Measurements from ENCODE around the gene RSPO3.

RSPO3 gene

DNA sequence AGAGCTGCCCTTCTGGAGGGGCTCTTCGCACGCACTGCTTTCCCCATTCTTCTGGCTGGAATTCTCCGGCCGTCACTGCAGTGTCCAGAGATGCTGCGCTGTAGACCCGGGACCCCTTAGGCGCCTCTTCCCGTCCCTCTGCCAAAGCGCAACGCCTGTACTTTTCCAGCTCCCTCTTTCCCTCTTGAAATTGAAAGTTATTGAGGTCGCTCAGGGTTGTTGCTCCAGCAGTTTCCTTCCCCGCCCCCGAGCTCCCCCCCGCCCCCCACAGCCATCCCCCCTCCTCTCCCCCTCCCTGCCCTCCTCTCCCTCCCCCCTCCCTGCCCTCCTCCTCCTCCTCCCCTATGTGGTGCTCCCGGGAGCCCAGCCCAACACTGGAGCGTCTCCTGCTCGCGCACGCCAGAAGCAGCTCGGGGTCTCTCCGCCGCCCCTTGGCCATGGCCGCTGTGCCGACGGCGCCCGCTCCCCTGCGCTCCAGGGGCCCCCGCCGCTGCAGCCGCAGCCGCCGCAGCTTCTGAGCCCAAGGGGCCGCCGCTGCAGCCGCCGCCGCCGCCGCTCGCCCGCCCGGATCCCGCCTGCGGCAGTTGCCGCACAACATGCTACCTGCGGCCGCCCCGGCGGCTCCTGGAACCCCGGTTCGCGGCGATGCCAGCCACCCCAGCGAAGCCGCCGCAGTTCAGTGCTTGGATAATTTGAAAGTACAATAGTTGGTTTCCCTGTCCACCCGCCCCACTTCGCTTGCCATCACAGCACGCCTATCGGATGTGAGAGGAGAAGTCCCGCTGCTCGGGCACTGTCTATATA is at the start of gene RSPO3:
RSPO3 (plus strand) TSS at position 374 of the 804 bp plus-strand sequence. CDS start 522 bp downstream, outside the sequence.
- no peak within 1 kb of the TSS for H3K27ac ChIP-seq
- TF ChIP-seq ZFX (IDR thresholded peaks at IDR 0.05; ENCODE audit: borderline replicate concordance): no peak
- TF ChIP-seq, protein P1, sequence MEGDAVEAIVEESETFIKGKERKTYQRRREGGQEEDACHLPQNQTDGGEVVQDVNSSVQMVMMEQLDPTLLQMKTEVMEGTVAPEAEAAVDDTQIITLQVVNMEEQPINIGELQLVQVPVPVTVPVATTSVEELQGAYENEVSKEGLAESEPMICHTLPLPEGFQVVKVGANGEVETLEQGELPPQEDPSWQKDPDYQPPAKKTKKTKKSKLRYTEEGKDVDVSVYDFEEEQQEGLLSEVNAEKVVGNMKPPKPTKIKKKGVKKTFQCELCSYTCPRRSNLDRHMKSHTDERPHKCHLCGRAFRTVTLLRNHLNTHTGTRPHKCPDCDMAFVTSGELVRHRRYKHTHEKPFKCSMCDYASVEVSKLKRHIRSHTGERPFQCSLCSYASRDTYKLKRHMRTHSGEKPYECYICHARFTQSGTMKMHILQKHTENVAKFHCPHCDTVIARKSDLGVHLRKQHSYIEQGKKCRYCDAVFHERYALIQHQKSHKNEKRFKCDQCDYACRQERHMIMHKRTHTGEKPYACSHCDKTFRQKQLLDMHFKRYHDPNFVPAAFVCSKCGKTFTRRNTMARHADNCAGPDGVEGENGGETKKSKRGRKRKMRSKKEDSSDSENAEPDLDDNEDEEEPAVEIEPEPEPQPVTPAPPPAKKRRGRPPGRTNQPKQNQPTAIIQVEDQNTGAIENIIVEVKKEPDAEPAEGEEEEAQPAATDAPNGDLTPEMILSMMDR (IDR thresholded peaks at IDR 0.05): peak; percentile 16; the same call in 1 of the 2 replicates

GRCh38 chr6:127069659-127070279 is 48.7 kb upstream of the RSPO3 start:
- TF ChIP-seq ZFX (IDR thresholded peaks at IDR 0.05; ENCODE audit: borderline replicate concordance): no peak
- TF ChIP-seq, protein P1 (IDR thresholded peaks at IDR 0.05): peak; percentile 70
- H3K27ac ChIP-seq: no peak overlapping the region

- no peak overlapping the region for H3K27ac ChIP-seq
- TF ChIP-seq, protein P1 (IDR thresholded peaks at IDR 0.05): no peak
- TF ChIP-seq ZFX (IDR thresholded peaks at IDR 0.05; ENCODE audit: borderline replicate concordance): no peak
These were observed 45.2 kb upstream of the RSPO3 start for GRCh38 chr6:127073222-127073621.

DNA sequence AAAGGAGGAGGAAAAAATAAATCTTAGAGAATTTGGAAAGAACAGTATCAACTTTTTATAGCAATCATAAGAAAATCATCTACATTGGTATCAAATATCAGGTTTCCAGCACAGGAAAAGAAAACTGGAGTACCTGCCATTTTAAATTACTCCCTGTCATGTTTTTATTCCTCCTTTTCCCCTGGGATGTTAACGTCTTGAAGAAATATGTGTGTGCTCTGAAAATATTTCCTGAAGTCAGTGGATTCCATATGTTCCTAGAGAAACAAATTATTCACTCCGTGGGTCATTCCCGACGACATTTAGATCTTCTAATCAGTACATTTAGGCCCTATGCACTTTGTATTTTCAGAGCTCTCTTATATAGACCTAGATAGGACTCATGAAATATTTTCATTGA is 42.0 kb upstream of the RSPO3 start:
- TF ChIP-seq, protein P1 (IDR thresholded peaks at IDR 0.05): no peak
- no peak for TF ChIP-seq ZFX (IDR thresholded peaks at IDR 0.05; ENCODE audit: borderline replicate concordance)
- no peak overlapping the region for H3K27ac ChIP-seq

DNA sequence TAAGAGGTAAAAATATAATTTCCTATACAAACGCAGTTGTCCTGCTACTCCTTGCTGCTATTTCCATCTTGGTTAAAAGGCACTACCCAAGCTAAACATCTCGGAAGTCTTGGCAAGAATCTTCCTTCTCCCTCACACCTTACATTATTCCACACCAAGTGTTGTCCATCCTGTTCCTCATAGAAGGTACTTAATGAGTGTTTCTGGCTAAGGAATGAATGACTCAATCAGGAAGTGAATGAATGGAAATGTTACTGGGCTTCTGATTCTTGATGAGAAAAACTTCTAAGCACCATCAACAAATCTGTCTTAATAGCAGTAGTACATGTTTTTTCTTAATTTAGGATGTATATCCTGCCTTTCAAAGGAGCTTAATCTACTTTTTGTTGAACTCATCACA is 40.6 kb upstream of the RSPO3 start:
- no peak for TF ChIP-seq ZFX (IDR thresholded peaks at IDR 0.05; ENCODE audit: borderline replicate concordance)
- TF ChIP-seq, protein P1 (IDR thresholded peaks at IDR 0.05): no peak
- H3K27ac ChIP-seq: no peak overlapping the region

GRCh38 chr6:127078669-127079068 is 39.8 kb upstream of the RSPO3 start:
- TF ChIP-seq, protein P1 (IDR thresholded peaks at IDR 0.05): no peak
- no peak for TF ChIP-seq ZFX (IDR thresholded peaks at IDR 0.05; ENCODE audit: borderline replicate concordance)
- no peak overlapping the region for H3K27ac ChIP-seq

DNA sequence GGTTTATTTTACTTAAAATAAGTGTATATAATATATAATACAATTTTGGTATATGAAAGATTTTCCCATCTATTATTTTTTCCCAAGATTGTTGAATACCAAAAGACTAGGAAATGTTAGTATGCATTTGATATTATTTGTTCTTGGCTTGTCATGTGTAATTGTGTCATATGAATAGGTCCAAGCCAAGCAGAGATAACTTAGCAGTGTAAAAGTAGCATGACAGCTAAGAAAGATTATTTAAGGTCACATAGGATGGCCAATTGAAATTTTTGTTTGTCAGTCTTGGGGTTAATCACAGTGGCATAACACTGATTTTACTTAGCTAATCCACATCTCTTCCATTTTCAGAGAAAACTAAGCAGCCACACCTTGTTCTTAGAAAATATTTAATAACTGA is 38.8 kb upstream of the RSPO3 start:
- H3K27ac ChIP-seq: no peak overlapping the region
- TF ChIP-seq ZFX (IDR thresholded peaks at IDR 0.05; ENCODE audit: borderline replicate concordance): no peak
- TF ChIP-seq, protein P1 (IDR thresholded peaks at IDR 0.05): no peak
